Measurements from ENCODE around the gene APBB1.

- no peak for TF ChIP-seq MXI1 (IDR thresholded peaks at IDR 0.05; ENCODE audit: borderline replicate concordance, low read depth, low read length)
- TF ChIP-seq CTCF (conservative IDR thresholded peaks at IDR 0.05; ENCODE audit: low read depth, low read length): no peak
- no peak for TF ChIP-seq POLR2A (IDR thresholded peaks at IDR 0.05; ENCODE audit: low read depth, low read length)
- no peak for TF ChIP-seq CHD1 (IDR thresholded peaks at IDR 0.05; ENCODE audit: low read depth, low read length)
- TF ChIP-seq RFX5 (IDR thresholded peaks at IDR 0.05; ENCODE audit: low read depth, low read length): no peak
Measured at GRCh38 chr11:6385046-6385777, 33.7 kb downstream of the APBB1 start.
